Jurkat, Clone E6-1 (cell line): ENCODE results near the gene SLC16A7. TPM values are rescaled to one million over a fixed set of nuclear protein-coding genes. Genes with fewer than 3 reads are reported as not detected.
"Not testable (repeated sequence)": the region's sequence is repeated elsewhere in the genome, so short reads cannot be mapped to it uniquely, and the experiment has no call there.

ENCODE experiments used
- DNase-seq: peaks from one replicate; pipeline ENCODE4 v3.0.0-alpha.2; 2011; ENCODE audit warnings: low read depth, low spot score
- H3K4me3 ChIP-seq: 2 replicates; pipeline ENCODE4 v1.5.1; 2011; ENCODE audit warnings: mild to moderate bottlenecking, low read length, control low read depth, moderate library complexity
- polyA plus RNA-seq: library from polyadenylated mRNA; unstranded; fragments of >200 nt; gene quantifications from one replicate; pipeline ENCODE4 v1.2.1, GENCODE V29; 2012; ENCODE audit warnings: missing spikeins; ENCODE audit not compliant: insufficient read length, insufficient read depth

The SLC16A7 gene, protein sequence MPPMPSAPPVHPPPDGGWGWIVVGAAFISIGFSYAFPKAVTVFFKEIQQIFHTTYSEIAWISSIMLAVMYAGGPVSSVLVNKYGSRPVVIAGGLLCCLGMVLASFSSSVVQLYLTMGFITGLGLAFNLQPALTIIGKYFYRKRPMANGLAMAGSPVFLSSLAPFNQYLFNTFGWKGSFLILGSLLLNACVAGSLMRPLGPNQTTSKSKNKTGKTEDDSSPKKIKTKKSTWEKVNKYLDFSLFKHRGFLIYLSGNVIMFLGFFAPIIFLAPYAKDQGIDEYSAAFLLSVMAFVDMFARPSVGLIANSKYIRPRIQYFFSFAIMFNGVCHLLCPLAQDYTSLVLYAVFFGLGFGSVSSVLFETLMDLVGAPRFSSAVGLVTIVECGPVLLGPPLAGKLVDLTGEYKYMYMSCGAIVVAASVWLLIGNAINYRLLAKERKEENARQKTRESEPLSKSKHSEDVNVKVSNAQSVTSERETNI
- polyA plus RNA-seq: 3.6 TPM

DNA sequence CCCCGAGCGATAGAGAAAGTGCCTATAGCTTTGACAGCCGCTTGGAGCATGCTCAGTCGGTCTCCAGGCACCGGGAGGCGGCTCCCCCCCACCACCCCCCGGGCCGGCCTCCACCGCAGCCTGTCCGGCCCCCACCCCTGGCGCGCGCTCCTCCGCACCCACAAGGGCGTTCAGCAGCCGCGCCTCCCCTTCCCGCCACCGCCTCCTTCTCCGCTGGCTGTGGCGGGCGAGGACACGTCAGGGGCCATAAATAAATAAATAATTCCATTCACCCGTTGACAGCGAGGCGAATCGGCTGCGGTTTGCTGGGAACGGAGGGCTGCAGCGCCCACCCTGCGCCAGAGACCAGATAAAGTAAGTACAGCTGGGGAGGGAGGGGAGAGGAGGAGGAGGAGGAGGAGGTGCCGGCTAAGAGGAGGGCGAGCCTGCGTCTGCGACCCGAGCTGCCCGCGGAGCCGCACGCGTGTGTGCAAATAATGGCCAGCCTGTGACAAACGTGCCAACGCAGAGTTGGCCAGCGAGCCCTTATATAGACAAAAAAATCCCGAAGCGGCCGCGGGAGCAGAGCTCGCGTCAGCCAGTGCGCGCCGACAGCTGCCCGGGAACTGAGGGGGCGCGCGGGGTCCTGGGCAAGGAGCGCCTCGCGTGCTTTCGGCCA is at the start of gene SLC16A7:
Gene SLC16A7, plus strand, starts transcription at position 147 of the 658 bp plus-strand sequence. CDS start 108,773 bp downstream, outside the sequence.
- DNase-seq: peak; percentile 86
- H3K4me3 ChIP-seq: peak within 1 kb of the TSS; percentile 81

DNA sequence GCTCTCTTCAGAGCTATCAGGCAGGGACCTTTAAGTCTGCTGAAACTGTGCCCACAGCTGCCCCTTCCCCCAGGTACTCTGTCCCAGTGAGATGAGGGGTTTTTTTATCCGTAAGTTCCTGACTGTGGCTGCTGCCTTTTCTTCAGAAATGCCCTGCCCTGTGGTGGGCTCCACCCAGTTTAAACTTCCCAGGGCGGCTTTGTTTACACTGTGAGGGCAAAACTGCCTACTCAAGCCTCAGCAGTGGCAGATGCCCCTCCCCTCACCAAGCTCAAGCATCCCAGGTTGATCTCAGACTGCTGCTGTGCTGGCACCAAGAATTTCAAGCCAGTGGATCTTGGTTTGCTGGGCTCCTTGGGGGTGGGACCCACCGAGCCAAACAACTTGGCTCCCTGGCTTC is 46.9 kb upstream of the SLC16A7 start:
- no peak overlapping the region for H3K4me3 ChIP-seq
- DNase-seq: no peak

GRCh38 chr12:59559696-59560095 is 36.1 kb upstream of the SLC16A7 start:
- no peak overlapping the region for H3K4me3 ChIP-seq
- DNase-seq: no peak

- no peak for DNase-seq
- H3K4me3 ChIP-seq: no peak overlapping the region
These were observed 25.7 kb upstream of the SLC16A7 start for GRCh38 chr12:59570145-59570544.

- DNase-seq: no peak
- H3K4me3 ChIP-seq: no peak overlapping the region
These were observed 21.4 kb upstream of the SLC16A7 start for GRCh38 chr12:59574406-59574805.

DNA sequence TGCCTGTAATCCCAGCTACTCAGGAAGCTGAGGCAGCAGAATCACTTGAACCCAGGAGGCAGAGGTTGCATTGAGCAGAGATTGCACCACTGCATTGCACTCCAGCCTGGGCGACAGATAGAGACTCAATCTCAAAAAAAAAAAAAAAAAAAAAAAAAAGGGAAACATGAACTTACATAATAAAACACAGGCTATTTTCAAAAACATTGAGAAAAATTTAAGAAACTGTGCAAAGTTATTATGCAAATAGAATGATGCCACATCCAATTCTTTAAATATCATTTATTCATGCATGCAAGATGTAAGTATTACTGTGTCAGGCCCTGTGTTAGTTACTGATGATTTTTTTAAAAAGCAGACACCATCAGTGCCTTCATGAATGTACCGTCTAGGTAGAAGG is 20.0 kb upstream of the SLC16A7 start:
- DNase-seq: no peak
- H3K4me3 ChIP-seq: no peak overlapping the region

DNA sequence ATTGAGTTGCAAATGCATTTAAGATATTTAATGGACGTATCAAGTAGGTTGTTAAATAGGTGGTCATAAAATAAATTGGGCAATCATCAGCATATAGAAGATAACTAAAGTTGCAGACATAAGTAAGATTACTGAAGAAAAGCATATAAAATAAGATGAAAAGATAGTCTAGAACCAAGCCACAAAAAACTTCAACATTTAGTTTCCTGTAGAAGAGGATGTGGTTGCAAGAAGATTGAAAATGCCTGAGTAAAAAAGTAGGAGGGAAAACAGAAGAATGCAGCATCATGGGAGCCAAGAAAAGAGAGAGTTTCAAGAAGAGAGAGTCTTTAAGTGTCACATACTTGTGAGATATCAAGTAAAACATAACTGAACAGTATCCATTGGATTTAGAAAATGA is 17.6 kb upstream of the SLC16A7 start:
- no peak overlapping the region for H3K4me3 ChIP-seq
- peak; percentile 77 for DNase-seq

GRCh38 chr12:59579631-59580030 is 16.2 kb upstream of the SLC16A7 start:
- DNase-seq: no peak

DNA sequence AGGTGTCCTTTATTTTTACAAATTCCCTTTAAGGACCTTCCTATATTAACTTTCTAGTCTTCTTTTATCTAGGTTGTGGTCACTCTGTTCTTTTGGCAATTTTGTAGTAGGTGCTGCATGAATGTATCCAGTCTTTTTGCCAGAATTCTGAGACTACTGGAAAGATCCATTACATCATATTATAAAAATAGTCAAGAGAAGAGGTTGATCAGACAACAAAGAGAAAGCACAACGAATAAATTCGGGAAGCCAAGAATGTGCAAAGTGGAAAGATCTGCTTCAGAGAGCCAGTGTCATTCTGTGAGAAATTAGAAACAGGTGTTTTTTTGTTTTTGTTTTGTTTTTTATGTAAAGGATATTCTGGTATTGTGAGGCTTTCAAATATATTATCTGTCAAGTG is 15.8 kb upstream of the SLC16A7 start:
- no peak overlapping the region for H3K4me3 ChIP-seq
- no peak for DNase-seq

More at GRCh38 chr12:59579631-59580030, 16.2 kb upstream of the SLC16A7 start:
- H3K4me3 ChIP-seq: no peak overlapping the region

GRCh38 chr12:59583003-59583712 is 12.7 kb upstream of the SLC16A7 start:
- no peak for DNase-seq
- H3K4me3 ChIP-seq: no peak overlapping the region

GRCh38 chr12:59587710-59588109 is 8.1 kb upstream of the SLC16A7 start:
- H3K4me3 ChIP-seq: no peak overlapping the region
- no peak for DNase-seq

- no peak for DNase-seq
- no peak overlapping the region for H3K4me3 ChIP-seq
These were observed 2.1 kb upstream of the SLC16A7 start for GRCh38 chr12:59593761-59594160.

- H3K4me3 ChIP-seq: peak overlapping the region; percentile 81
- no peak for DNase-seq
These were observed 807 bp upstream of the SLC16A7 start for GRCh38 chr12:59594943-59595500.

DNA sequence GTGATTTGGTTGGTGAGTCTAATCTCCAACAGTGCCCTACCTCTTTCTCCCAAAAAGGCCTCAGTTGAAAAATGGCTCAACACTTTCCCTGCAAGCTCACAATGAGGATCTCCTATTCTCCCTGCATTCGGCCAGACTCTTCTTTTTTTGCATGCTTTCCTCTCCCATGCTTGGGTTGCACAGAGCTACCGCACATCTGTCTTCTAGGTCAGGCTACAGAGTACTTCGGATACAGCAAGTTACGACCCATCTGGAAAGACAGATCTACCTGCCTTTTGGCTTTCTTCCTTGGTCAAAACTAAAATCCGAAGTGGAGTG is 305 bp upstream of the SLC16A7 start:
- H3K4me3 ChIP-seq: peak overlapping the region; percentile 81
- DNase-seq: no peak

DNA sequence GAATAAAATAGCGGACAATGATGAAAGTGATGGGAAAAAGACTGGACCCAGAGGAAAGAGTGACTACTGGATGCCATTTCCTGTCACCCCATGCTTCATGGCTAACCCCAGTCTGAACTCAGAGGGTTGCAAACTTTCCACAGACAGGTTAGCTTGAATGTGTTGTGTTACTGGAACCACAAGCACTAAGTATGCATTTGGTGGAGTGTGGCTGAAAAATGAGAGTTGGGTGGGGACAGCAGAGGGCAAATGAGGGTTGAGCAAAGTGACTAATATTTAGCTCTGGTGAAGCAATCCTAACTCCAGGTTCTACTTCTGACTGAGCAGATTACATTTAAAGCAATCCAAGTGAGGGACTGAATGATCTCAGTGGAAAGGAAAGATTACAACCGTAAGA is 1.6 kb downstream of the SLC16A7 start:
- H3K4me3 ChIP-seq: peak overlapping the region; percentile 81

DNA sequence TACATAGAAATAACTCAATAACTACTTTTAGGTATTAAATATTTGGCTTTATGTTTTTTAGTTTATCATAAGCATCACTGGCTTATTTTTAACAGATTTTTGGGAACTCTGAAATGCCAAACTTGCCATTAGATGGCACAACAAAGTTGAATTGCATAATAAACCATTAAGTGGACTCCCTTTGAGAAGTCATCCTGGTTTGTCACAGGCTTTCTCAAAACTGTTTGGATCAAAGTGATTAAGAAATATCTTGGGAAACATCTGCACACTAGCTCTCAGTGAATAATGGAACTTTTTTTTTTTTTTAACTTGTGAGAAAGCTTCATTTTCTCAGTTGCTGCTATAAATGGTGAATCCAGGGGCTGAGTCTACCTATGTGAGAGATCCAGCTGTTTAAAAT is 4.3 kb downstream of the SLC16A7 start:
- no peak for DNase-seq
- no peak overlapping the region for H3K4me3 ChIP-seq

More for the DNA sequence above, 1.6 kb downstream of the SLC16A7 start:
- DNase-seq: peak; percentile 56

DNA sequence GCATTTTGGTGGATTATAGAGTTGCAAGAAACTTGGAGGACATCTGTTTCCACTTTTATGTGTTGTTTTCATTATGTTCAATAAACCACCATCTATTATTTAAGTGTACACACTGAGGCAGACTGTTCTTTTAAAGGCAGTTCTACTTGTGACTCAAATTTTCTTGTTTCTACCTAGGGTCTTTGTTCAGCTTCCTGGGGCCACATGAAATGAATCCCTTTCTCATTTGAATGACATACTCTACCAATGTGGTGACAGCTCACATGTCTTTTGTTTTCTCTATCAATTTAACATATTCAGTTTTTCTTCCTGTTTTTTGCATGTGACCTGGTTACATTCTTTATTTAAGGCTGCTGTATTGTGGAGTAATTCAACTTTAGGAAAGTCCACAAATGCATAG is 7.9 kb downstream of the SLC16A7 start:
- H3K4me3 ChIP-seq: no peak overlapping the region
- DNase-seq: no peak

DNA sequence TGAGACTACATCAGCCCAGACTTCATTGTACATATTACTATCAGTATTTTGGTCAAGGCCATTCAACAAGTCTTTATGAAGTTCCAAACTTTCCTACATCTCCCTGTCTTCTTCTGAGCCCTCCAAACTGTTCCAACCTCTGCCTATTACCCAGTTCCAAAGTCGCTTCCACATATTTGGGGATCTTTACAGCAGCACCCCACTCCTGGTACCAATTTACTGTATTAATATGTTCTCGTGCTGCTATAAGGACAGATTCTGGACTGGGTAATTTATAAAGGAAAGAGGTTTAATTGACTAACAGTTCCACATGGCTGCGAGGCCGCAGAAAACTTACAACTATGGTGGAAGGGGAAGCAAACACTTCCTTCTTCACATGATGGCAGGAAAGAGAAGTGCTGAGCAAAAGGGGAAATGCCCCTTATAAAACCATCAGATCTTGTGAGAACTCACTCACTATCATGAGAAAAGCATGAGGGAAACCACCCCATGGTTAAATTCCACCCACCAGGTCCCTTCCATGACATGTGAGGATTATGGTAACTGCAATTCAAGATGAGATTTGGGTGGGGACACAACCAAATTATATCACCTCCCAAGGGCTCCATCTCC is 17.1 kb downstream of the SLC16A7 start:
- H3K4me3 ChIP-seq, DNase-seq: not testable (repeated sequence)
